Left lung (tissue), 10 donors: Measurements from ENCODE around the gene PTPRD. TPM values are rescaled to one million over a fixed set of nuclear protein-coding genes. Genes with fewer than 3 reads are reported as not detected.
A peak's percentile ranks its signal among the peaks of the same experiment; 100 is the strongest.

Source experiments
- ATAC-seq: fragments of 200-7000 bp; cut with Tn5 transposase; one replicate; pipeline ENCODE4 v1.9.1; 2020; ENCODE audit warnings: moderate library complexity
- DNase-seq, 4 donors: peaks; one replicate each; pipeline ENCODE4 v3.0.0-alpha.2; 2013 to 2020
- H3K27ac ChIP-seq, 2 donors: fragments of 200-600 bp; sonication (generic) in 1 of 2; one replicate each; pipeline versions ENCODE4 v1.5.0 to v1.8.0; 2020 to 2021
- H3K27me3 ChIP-seq, 2 donors: fragments of 200-600 bp; sonication (generic) in 1 of 2; one replicate each; pipeline versions ENCODE4 v1.5.0 to v1.8.0; 2020 to 2021
- H3K36me3 ChIP-seq, 2 donors: fragments of 200-600 bp; sonication (generic) in 1 of 2; one replicate each; pipeline versions ENCODE4 v1.5.0 to v1.8.0; 2020 to 2021
- H3K4me1 ChIP-seq, 2 donors: fragments of 200-600 bp; one replicate each; pipeline ENCODE4 v1.8.0; 2021
- H3K4me3 ChIP-seq, 2 donors: fragments of 200-600 bp; sonication (generic) in 1 of 2; one replicate each; pipeline versions ENCODE4 v1.5.0 to v1.8.0; 2020 to 2021; ENCODE audit warnings: mild to moderate bottlenecking in 1 of 2
- H3K9me3 ChIP-seq, 2 donors: fragments of 200-600 bp; sonication (generic) in 1 of 2; one replicate each; pipeline versions ENCODE4 v1.5.0 to v1.8.0; 2020 to 2021
- CTCF ChIP-seq, 2 donors: fragments of 200-600 bp; sonication (generic) in 1 of 2; IDR thresholded peaks; one replicate each; pipeline versions ENCODE4 v1.5.0 to v1.8.0; 2021; ENCODE audit warnings: antibody characterized with exemption in 2 of 2
- intact Hi-C, 2 donors: fragments of 100-400 bp; cut with DNase I; formaldehyde crosslinking; loops; one replicate each; pipeline versions ENCODE4 v1.11.2 to v1.14.2; 2022
- polyA plus RNA-seq, 6 donors: library from polyadenylated mRNA; unstranded; fragments of 120-200 nt; gene quantifications; one replicate each; pipeline ENCODE4 v1.2.1, GENCODE V29; 2013; ENCODE audit not compliant: insufficient read length in 6 of 6
- total RNA-seq, 2 donors: library from RNA; stranded (reverse); fragmentation: NEBNext Ultra II Directional; extraction: Animal tissue kit (Norgen Biotek cat#: 25700); gene quantifications; one replicate each; pipeline ENCODE4 v1.2.1, GENCODE V29; 2021
- donor health status: DM: no; HTN: yes; CAD: no.
- donor health status: DM: no; HTN: no; CAD: no.

The PTPRD gene
- total and polyA plus RNA-seq, 8 donors = 24.2 to 167 (median 139) TPM

GRCh38 chr9:8613346-8613825 is 1999.4 kb downstream of the PTPRD start:
- no peak for TF ChIP-seq CTCF (IDR thresholded peaks at IDR 0.05)

GRCh38 chr9:8611153-8611552 is 2001.6 kb downstream of the PTPRD start:
- DNase-seq = no peak
- intact Hi-C loops = no loop called here

More at GRCh38 chr9:8613346-8613825, 1999.4 kb downstream of the PTPRD start:
- peak; percentile 21 for ATAC-seq
- Histone ChIP-seq H3K9me3 (no peaks in the 10 kb centered on the region), H3K4me1 (no peaks in the 10 kb centered on the region), H3K4me3 (no peak overlapping the region), H3K36me3 (no peaks in the 10 kb centered on the region), H3K27me3 (no peaks in the 10 kb centered on the region), H3K27ac (no peak overlapping the region)
- intact Hi-C loops = no loop called here
- DNase-seq = no peak

GRCh38 chr9:8610256-8610655 is 2002.5 kb downstream of the PTPRD start:
- no peaks in the 10 kb centered on the region for H3K27me3 ChIP-seq
- DNase-seq (no peak), ATAC-seq (no peak)
- intact Hi-C loops = no loop called here
- H3K4me1 ChIP-seq = no peaks in the 10 kb centered on the region
- no peak overlapping the region for H3K27ac ChIP-seq
- no peak for TF ChIP-seq CTCF (IDR thresholded peaks at IDR 0.05)
- no peaks in the 10 kb centered on the region for H3K36me3 ChIP-seq
- no peak overlapping the region for H3K4me3 ChIP-seq
- H3K9me3 ChIP-seq = no peaks in the 10 kb centered on the region

More at GRCh38 chr9:8611153-8611552, 2001.6 kb downstream of the PTPRD start:
- Histone ChIP-seq H3K4me3 (no peak overlapping the region), H3K36me3 (no peaks in the 10 kb centered on the region), H3K4me1 (no peaks in the 10 kb centered on the region), H3K27ac (no peak overlapping the region), H3K27me3 (no peaks in the 10 kb centered on the region), H3K9me3 (no peaks in the 10 kb centered on the region)
- TF ChIP-seq CTCF (IDR thresholded peaks at IDR 0.05) = no peak
- ATAC-seq = no peak

- ATAC-seq (no peak), DNase-seq (no peak)
- no peaks in the 10 kb centered on the region for H3K36me3 ChIP-seq
- no peaks in the 10 kb centered on the region for H3K9me3 ChIP-seq
- H3K4me1 ChIP-seq = no peaks in the 10 kb centered on the region
- no peak overlapping the region for H3K27ac ChIP-seq
- H3K27me3 ChIP-seq = no peaks in the 10 kb centered on the region
- intact Hi-C loops = no loop called here
- no peak overlapping the region for H3K4me3 ChIP-seq
- TF ChIP-seq CTCF (IDR thresholded peaks at IDR 0.05) = no peak
Observed at GRCh38 chr9:8605096-8605495, 2007.7 kb downstream of the PTPRD start.

- no peaks in the 10 kb centered on the region for H3K27me3 ChIP-seq
- no peak overlapping the region for H3K27ac ChIP-seq
- DNase-seq (no peak), ATAC-seq (no peak)
- H3K4me1 ChIP-seq = no peaks in the 10 kb centered on the region
- H3K9me3 ChIP-seq = no peaks in the 10 kb centered on the region
- intact Hi-C loops = no loop called here
- no peak for TF ChIP-seq CTCF (IDR thresholded peaks at IDR 0.05)
- no peaks in the 10 kb centered on the region for H3K36me3 ChIP-seq
- no peak overlapping the region for H3K4me3 ChIP-seq
Observed at GRCh38 chr9:8604201-8604600, 2008.6 kb downstream of the PTPRD start.
